Activated naive CD4-positive, alpha-beta T cell treated with anti-CD3 and anti-CD28 coated beads, Interleukin-2, amount 50 U/mL, for 72 hours (primary cell): ENCODE results near the gene SMARCAD1. TPM values are rescaled to one million over a fixed set of nuclear protein-coding genes. Genes with fewer than 3 reads are reported as not detected.
"Not testable (repeated sequence)": the region's sequence is repeated elsewhere in the genome, so short reads cannot be mapped to it uniquely, and the experiment has no call there.

Experiments used
- ATAC-seq, 2 donors: fragments of 150-1000 bp; cut with Tn5 transposase; 2 replicates each; pipeline ENCODE4 v1.10.0; 2021; ENCODE audit warnings: mild to moderate bottlenecking in 2 of 2, moderate library complexity in 2 of 2
- DNase-seq, 2 donors: peaks; one replicate each; pipeline ENCODE4 v3.0.0; 2021 to 2022; ENCODE audit warnings: low spot score in 2 of 2
- H3K27ac Mint-ChIP-seq, 2 donors: one replicate each; pipeline ENCODE4 v1.8.0; 2022; ENCODE audit warnings: mild to moderate bottlenecking in 2 of 2, mixed read lengths in 2 of 2
- H3K36me3 Mint-ChIP-seq, 2 donors: one replicate each; pipeline ENCODE4 v1.8.0; 2022; ENCODE audit warnings: mixed read lengths in 2 of 2
- H3K9me3 Mint-ChIP-seq, 2 donors: one replicate each; pipeline ENCODE4 v1.8.0; 2022; ENCODE audit warnings: mixed read lengths in 2 of 2
- total RNA-seq, 2 donors: library from RNA; stranded (reverse); gene quantifications; one replicate each; pipeline ENCODE4 v1.2.3, GENCODE V29; 2022

Gene SMARCAD1
- total RNA-seq, 2 donors from 2014 or later = 22.2 to 38.3 TPM

DNA sequence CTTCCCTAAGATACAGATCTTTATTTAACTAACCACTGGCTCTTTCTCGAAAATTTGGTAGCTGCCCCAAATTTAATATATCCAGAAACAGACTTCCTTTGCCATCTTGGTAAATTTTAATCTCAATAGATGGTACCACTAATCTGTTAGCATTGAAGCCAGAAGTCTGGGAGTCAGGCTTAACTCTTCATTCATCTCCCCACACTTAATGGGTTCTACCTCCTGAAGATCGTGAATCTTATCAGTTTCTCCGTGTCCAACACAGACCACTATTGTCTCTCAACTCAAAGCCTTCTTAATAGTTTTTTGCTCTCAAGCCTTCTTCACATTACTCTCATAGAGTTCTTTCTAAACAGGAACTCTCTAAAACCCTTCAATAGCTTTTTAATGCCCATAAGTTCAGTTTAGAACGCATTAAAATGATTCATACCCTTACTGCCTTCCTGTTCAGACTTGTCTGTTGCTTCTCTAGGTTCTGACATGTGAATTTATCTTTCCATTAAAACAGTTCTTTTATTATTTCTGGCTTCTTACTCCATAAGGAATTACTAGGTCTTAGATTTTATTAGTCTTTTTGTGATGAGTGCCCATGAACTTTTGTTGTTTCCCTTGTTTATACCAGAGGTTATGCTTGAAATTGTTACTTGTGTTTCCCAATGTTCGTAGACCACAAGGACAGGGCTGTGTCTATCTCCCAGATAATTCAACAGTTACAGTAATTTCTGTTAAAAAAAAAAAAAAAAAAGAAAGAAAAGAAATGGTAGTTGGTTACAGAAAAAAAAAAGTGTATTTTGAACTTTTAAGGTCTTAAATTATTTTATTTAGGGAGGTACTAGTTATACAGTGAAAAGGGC is 54.7 kb downstream of the SMARCAD1 start:
- ATAC-seq (no peak), DNase-seq (no peak)
- Mint-ChIP-seq H3K9me3 (no peaks in the 10 kb centered on the region), H3K36me3 (peaks cover 0 to 8% of the 10 kb centered on the region in 2 donors), H3K27ac (no peak overlapping the region)

DNA sequence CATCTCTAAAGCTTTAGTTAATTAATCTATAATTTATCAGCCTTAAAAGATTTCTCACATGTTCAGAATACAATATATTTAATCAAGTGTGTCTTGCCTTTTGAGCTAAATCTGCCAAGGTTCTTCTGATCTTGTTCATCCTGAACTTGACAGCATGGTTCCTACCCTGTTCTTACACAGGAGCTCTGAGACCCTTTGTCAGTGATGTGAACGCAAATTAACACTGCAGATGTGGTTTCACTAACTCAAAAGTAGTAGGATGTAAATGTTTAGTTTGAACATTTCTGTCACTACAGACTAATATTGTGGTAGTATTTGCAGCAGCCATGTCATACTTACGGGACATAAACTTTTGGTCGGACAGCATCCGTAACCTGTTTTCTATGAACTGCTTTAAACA is 59.4 kb downstream of the SMARCAD1 start:
- peaks cover 0 to 6% of the 10 kb centered on the region in 2 donors for H3K36me3 Mint-ChIP-seq
- no peak for ATAC-seq

DNA sequence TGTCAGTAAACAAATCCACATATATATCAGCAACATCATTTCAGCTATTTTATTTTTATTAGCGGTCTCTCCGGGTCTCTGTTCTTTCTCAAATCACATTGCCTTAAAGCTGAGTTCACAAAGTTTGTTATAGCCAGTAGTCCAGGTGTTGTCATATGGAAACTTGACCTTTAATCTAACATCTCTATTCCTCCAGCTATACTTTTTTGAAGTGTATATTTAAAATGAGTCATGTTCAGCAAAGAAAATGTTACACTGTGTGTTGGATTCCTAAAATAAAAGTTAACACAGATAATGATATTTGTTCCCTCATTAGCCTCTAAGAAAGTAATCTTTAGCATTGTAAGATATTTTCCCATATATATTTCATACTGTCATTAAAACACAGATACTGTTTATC is 63.6 kb downstream of the SMARCAD1 start:
- no peak for ATAC-seq
- Mint-ChIP-seq H3K27ac (no peak overlapping the region), H3K36me3 (peaks cover 0 to 5% of the 10 kb centered on the region in 2 donors), H3K9me3 (no peaks in the 10 kb centered on the region)
- DNase-seq = no peak

More for the DNA sequence above, 59.4 kb downstream of the SMARCAD1 start:
- H3K9me3 Mint-ChIP-seq = no peaks in the 10 kb centered on the region
- H3K27ac Mint-ChIP-seq = no peak overlapping the region
- no peak for DNase-seq

DNA sequence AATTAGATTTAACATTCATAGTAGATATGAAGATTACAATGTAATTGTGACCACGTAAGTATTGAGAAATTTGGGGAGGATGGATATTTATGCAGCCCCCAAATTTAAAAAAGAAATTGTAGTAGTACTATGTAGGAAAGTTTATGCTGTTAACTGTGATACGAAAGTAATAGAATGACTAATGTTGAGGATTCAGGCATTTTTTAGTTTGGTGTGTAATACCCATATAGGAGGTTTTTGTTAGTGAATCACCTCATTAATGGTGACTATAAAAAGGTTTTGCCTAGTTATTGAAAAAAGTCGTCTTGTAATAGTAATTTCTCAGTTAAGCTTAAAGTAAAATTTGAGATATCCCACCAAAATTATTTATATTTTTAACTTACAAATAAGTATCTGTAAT is 67.2 kb downstream of the SMARCAD1 start:
- ATAC-seq (no peak), DNase-seq (no peak)
- H3K36me3 Mint-ChIP-seq = peaks cover 10 to 19% of the 10 kb centered on the region in 2 donors
- no peak overlapping the region for H3K27ac Mint-ChIP-seq
- H3K9me3 Mint-ChIP-seq = no peaks in the 10 kb centered on the region

DNA sequence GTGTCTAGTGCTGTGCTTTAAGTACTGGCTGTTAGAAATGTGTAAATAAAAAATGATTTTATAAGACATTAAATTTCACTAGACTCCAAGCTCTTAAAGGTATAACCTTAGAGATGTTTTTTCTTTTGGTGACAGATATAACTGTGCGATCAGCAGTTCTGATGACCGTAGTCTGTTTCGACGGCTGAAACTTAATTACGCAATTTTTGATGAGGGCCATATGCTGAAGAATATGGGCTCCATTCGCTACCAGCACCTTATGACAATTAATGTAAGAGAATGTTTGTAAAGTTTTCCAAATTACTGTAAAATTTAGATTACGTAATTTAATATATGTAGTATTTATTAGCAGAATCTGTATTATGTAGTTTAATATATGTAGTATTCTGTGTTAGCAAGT is 68.5 kb downstream of the SMARCAD1 start:
- Mint-ChIP-seq H3K27ac (no peak overlapping the region), H3K9me3 (no peaks in the 10 kb centered on the region), H3K36me3 (peaks cover 10 to 19% of the 10 kb centered on the region in 2 donors)
- ATAC-seq = no peak
- DNase-seq = no peak

DNA sequence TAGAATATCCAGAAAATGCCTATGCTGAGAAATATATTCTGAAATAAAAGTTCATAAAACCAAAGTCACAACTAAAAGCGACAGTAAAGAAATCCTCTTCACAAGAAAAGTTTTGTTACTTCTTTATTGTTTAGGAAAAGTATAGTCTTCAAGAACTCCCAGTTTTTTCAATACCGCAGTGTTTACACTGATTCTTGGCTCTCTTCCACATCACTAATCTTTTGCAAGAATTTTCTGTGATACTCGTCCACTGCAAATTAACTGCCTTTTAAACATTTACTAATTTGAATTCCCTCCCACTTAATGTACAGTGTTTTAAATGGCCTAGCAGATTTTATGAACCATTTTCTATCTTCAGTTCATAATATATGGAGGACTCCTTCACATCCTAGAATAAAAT is 69.9 kb downstream of the SMARCAD1 start:
- Mint-ChIP-seq H3K36me3 (peaks cover 10 to 20% of the 10 kb centered on the region in 2 donors), H3K27ac (no peak overlapping the region), H3K9me3 (no peaks in the 10 kb centered on the region)
- ATAC-seq = no peak
- no peak for DNase-seq

DNA sequence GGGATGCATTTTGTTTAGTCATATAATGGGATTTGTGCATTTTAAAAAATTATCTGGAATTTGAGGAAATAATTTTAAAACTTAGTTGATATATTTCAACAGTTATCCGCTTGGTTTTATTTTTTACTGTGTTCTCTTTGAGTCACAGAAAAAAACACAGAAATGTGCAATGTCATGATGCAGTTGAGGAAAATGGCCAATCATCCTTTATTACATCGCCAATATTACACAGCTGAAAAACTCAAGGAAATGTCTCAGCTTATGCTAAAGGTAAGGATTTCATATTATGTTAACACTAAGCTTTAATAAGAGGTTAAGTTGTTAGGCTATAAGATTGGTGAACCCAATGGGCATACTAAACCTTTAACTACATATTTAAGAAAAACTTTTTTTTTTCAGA is 71.1 kb downstream of the SMARCAD1 start:
- ATAC-seq = no peak

DNA sequence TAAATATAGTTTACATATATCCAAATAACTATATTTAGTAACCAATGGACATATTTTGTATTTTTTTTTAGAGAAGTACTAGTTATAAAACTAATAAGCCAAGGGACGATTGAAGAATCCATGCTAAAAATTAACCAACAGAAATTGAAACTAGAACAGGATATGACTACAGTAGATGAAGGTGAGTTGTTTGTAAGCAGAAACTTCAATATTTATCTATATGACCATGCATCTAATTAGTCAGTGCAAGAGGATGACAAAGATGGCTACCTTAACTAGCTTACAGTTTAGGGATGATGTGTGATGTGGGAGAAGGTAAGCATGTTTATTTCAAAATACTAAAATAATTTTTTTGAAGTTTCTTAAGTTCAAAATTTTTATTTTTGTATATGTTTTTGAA is 77.2 kb downstream of the SMARCAD1 start:
- ATAC-seq (peak in 1 of 2 donors; percentile 57), DNase-seq (no peak)
- no peak overlapping the region for H3K27ac Mint-ChIP-seq
- peaks cover 15 to 36% of the 10 kb centered on the region in 2 donors for H3K36me3 Mint-ChIP-seq
- no peaks in the 10 kb centered on the region for H3K9me3 Mint-ChIP-seq

More for the DNA sequence above, 71.1 kb downstream of the SMARCAD1 start:
- no peak for DNase-seq
- Mint-ChIP-seq H3K27ac (no peak overlapping the region), H3K36me3 (peaks cover 19 to 32% of the 10 kb centered on the region in 2 donors), H3K9me3 (no peaks in the 10 kb centered on the region)

DNA sequence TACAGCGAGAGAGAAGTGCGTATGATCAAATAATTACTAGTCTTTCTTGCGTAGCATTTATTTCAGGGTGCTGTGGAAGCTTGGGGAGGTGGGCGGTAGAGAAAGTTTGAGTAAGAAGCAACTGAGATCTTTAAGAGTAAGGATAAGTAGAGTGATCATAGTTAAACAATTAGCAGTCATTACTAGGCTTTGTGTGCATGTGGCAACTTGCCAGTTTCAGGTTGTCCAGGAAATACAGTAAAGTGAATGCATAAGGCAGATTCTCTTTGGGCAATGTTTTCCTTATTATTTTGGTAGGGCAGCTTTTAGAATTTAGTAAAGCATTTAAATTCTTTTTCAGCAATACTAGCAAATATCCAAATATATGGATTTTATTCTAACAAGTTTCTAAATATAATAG is 78.0 kb downstream of the SMARCAD1 start:
- ATAC-seq (no peak), DNase-seq (no peak)
- H3K27ac Mint-ChIP-seq = peak overlapping the region in 1 of 2 donors; percentile 24
- peaks cover 15 to 42% of the 10 kb centered on the region in 2 donors for H3K36me3 Mint-ChIP-seq
- no peaks in the 10 kb centered on the region for H3K9me3 Mint-ChIP-seq

DNA sequence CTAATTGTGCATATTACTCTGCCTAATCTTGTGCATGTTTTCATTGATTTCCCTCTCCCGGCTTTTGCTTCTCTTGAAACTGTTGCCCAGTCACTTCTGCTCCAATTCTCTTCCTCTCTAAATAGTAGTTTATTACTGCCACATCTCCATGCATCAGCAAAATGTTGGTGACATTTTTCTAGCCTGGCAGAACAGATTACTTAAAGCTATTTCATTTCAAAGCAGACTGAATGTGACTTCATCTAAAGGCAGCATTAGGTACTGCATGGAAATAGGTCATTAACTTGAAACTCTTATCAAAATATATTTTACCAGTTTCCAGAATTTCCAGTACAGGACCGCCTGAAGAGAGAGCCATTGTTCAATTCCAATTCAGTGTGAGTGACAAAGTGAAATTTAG is 82.6 kb downstream of the SMARCAD1 start:
- no peak for ATAC-seq
- no peak for DNase-seq
- no peaks in the 10 kb centered on the region for H3K9me3 Mint-ChIP-seq
- no peak overlapping the region for H3K27ac Mint-ChIP-seq
- H3K36me3 Mint-ChIP-seq = peaks cover 10 to 27% of the 10 kb centered on the region in 2 donors

DNA sequence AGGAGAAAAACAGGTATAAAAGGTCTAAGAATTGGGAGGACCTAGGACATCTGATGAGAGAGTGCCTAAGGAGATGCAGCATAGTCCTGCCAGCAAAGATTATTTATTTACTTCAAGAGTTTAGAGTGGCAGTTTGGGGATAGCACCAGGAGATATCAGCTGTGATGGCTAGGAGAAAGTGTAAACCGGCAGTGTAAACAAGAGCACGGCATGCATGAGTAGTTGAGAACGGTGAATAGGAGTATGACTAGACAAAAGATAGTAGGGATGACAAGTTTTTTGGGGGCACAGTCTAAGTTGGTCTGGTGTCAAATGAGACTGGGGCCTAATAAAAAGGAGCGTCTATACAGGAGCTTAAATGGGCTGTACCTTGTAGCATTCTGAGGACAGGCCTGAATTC is 86.3 kb downstream of the SMARCAD1 start:
- DNase-seq, H3K9me3 Mint-ChIP-seq, H3K27ac Mint-ChIP-seq, ATAC-seq: not testable (repeated sequence)
- peaks cover 5 to 15% of the 10 kb centered on the region in 2 donors for H3K36me3 Mint-ChIP-seq

DNA sequence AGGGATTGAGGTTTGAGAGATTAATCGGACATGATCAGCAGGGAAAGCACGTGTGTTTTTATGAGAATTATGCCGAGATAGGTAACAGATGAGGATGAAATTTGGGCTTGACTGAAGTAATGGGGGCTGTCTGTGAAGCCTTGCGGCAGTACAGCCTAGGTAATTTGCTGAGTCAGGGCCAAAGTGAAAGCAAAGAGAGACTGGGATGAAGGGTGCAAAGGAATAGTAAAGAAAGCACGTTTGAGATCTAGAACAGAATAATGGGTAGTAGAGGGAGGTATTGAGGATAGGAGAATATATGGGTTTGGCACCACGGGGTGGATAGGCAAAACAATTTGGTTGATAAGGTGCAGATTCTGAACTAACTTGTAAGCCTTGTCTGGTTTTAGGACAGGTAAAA is 87.8 kb downstream of the SMARCAD1 start:
- not testable (repeated sequence) for H3K27ac Mint-ChIP-seq, ATAC-seq, DNase-seq, H3K36me3 Mint-ChIP-seq, H3K9me3 Mint-ChIP-seq

DNA sequence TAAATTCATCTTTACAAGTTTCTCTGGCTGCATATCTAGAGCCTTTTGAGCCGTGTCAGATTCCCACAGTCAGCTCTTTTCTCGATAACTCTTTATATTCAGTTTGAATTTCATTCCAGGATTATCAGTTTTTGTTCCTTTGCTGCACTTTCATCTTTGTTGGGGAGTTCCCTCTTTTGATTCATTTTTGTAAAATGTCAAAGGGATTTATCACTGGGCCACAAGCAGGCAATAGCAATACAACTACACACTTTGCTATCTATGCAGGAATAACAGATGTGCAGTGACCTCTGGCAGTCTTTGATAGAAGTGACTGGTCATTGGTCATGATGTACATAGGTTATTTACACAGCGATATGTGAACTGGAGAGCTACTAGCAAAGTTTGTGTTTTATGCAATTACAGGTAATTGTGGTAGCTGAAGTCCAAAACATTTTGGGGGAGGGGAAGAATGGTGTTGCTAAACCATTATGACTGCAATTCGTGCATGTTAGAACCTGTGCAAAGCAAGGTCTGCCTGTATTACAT is 91.1 kb downstream of the SMARCAD1 start:
- Mint-ChIP-seq H3K36me3 (no peaks in the 10 kb centered on the region), H3K27ac (no peak overlapping the region), H3K9me3 (no peaks in the 10 kb centered on the region)
- ATAC-seq (no peak), DNase-seq (no peak)

DNA sequence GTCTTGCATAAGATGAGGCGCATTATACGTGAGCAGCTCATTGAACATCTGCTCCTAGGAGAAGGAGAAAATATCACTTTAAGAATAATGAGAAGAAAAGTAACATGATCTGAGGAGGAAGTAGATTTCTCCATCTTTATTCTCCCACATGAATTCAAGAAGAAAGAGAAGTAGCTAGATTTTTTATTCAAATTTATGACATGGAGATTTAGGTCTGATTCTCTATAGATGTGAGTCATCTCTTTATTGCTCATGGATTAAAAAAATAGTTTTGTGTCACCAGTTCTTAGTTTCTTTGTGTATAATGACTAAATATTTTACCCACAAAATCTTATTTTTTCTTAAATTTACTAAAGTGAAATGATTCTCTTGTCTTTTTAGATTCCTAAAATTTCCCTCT is 94.5 kb downstream of the SMARCAD1 start:
- DNase-seq = no peak
- H3K36me3 Mint-ChIP-seq = no peaks in the 10 kb centered on the region
- no peak overlapping the region for H3K27ac Mint-ChIP-seq
- ATAC-seq = no peak
- H3K9me3 Mint-ChIP-seq = no peaks in the 10 kb centered on the region

DNA sequence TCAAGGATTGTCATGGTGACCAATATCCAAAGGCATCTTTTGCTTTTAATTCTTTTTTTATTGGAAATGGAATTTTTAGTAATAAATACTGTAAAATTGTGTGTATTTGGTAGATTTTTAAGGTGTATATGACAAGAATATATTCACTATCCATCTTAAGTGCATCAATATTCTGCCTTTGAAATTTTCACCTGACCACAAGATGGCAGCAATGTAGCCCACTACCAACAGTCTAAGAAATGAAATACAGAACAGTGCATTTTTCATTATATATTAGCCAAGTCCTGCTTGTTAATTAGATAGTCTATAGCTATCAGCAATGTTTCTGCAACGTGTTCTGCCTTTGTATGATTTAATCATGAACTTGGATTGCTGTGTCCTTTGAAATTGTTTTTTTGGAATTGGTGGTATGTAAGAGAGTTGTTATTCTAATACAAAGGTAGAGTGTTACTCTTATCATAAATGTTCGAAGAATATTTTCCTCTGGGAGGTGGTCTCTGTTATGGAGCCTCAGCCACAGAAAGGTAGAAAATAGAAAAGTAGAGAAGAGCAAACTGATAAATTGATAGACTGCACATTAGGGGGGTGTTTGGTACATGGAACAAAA is 96.8 kb downstream of the SMARCAD1 start:
- peak in 1 of 2 donors; percentile 6 for DNase-seq
- ATAC-seq = no peak
- no peak overlapping the region for H3K27ac Mint-ChIP-seq
- H3K36me3 Mint-ChIP-seq = no peaks in the 10 kb centered on the region
- H3K9me3 Mint-ChIP-seq = no peaks in the 10 kb centered on the region

DNA sequence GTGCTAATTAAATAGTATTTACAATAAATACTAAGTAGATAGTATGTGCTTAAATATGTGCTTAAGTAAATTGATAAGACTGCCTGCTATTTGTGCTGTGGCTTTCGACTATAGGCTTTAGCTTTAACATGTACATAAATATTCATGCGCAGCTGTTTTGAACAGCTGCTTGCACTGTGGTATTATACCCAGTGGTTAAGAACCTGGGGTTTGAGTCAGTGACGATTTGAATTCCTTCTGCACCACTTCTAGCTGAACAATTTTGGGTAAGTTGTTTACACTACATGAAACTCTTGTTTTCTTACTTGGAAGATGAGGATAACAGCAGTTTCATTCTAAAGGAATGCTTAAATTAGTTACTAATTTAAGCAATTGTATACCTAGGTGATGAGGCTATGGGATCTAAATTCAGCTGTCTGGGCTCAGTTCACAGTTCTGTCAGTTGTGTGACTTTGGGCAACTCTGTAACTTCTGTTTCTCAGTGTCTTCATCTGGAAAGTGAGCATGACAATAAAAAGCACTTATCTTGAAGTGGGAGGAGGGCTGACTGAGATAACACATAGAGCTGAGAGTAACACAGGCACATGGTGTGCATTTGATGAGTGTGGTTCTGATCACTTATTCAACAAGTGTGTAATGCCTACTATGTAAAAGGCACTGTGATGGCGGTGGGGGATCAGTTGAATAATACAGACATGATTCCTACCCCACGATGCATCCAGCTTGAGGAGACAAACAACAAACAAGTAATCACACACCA is 98.0 kb downstream of the SMARCAD1 start:
- H3K9me3 Mint-ChIP-seq = no peaks in the 10 kb centered on the region
- H3K27ac Mint-ChIP-seq = no peak overlapping the region
- H3K36me3 Mint-ChIP-seq = no peaks in the 10 kb centered on the region
- ATAC-seq (no peak), DNase-seq (no peak)

DNA sequence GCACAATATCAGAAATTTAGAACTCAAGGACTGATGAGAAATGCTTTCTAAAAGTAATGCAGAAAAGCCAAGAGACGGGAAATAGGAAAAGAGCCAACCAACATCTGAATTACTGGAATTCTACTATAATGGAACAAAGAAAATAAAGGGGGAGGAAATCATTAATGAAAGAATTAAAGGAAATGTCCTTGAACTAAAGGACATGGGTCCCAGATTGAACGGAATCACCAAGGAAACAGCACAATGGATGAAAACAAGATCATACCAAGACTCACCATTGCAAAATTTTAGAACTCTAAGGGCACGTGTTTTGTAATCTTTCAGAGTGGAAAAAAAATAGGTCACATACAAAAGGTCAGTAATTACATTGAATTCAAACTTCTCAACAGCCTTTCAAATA is 99.0 kb downstream of the SMARCAD1 start:
- DNase-seq = no peak
- Mint-ChIP-seq H3K9me3 (no peaks in the 10 kb centered on the region), H3K27ac (no peak overlapping the region), H3K36me3 (no peaks in the 10 kb centered on the region)
- no peak for ATAC-seq
